DOHH2 (cell line): Measurements from ENCODE around the gene IL2RA.

ENCODE experiments used
- CTCF ChIP-seq: fragments of 200-600 bp; sonication (generic); IDR thresholded peaks from one replicate; pipeline ENCODE4 v1.5.1; 2014; ENCODE audit warnings: antibody characterized with exemption, mild to moderate bottlenecking, low read depth, low read length; ENCODE audit not compliant: poor library complexity, severe bottlenecking
- EZH2phosphoT487 ChIP-seq: fragments of 200-600 bp; sonication (generic); IDR thresholded peaks from 2 replicates; pipeline ENCODE4 v1.6.1; 2017; ENCODE audit warnings: borderline replicate concordance, mild to moderate bottlenecking, antibody characterized with exemption, low read length, moderate library complexity, mixed read lengths

- TF ChIP-seq CTCF (no peak), EZH2phosphoT487 (no peak)
These were observed 24.7 kb downstream of the IL2RA start for GRCh38 chr10:6037422-6037821.
